ENCODE measurements around the gene STK24.

GRCh38 chr13:98479496-98480003, 97.4 kb downstream of the STK24 start:
- no peak for TF ChIP-seq CBX2 (IDR thresholded peaks at IDR 0.05; ENCODE audit: borderline replicate concordance, low read depth)
- TF ChIP-seq REST (IDR thresholded peaks at IDR 0.05), result no peak
- TF ChIP-seq USF2 (IDR thresholded peaks at IDR 0.05), result no peak
- no peak for TF ChIP-seq JUN (IDR thresholded peaks at IDR 0.05)

Data from A549 (cell line).